H9 (cell line): Measurements from ENCODE around the gene FMNL3. TPM values are rescaled to one million over a fixed set of nuclear protein-coding genes. Genes with fewer than 3 reads are reported as not detected.

ENCODE experiments used
- DNase-seq: peaks from one replicate; pipeline ENCODE4 v3.0.0-alpha.2; 2017
- H2AFZ ChIP-seq: one replicate; pipeline ENCODE4 v1.6.1; 2013; ENCODE audit warnings: mild to moderate bottlenecking, low read length, control low read depth, moderate library complexity
- H2AK5ac ChIP-seq: 2 replicates; pipeline ENCODE4 v1.6.1; 2013; ENCODE audit warnings: low read length, control low read depth, mixed read lengths; ENCODE audit not compliant: insufficient read length
- H2BK120ac ChIP-seq: one replicate; pipeline ENCODE4 v1.6.1; 2013; ENCODE audit warnings: low read depth, mild to moderate bottlenecking, low read length, control low read depth, inconsistent platforms; ENCODE audit not compliant: poor library complexity, severe bottlenecking
- H2BK12ac ChIP-seq: 2 replicates; pipeline ENCODE4 v1.6.1; 2013; ENCODE audit warnings: low read length, control low read depth, mixed read lengths, low read depth; ENCODE audit not compliant: insufficient read length
- H2BK15ac ChIP-seq: 2 replicates; pipeline ENCODE4 v1.6.1; 2013; ENCODE audit warnings: low read depth, low read length, control low read depth
- H2BK20ac ChIP-seq: one replicate; pipeline ENCODE4 v1.6.1; 2013; ENCODE audit warnings: low read depth, mild to moderate bottlenecking, low read length, control low read depth, inconsistent platforms; ENCODE audit not compliant: poor library complexity, severe bottlenecking
- H2BK5ac ChIP-seq: 2 replicates; pipeline ENCODE4 v1.6.1; 2013; ENCODE audit warnings: low read length, control low read depth, mixed read lengths; ENCODE audit not compliant: insufficient read length
- H3K14ac ChIP-seq: 2 replicates; pipeline ENCODE4 v1.6.1; 2013; ENCODE audit warnings: low read length, control low read depth; ENCODE audit not compliant: insufficient read depth
- H3K18ac ChIP-seq: 2 replicates; pipeline ENCODE4 v1.6.1; 2013; ENCODE audit warnings: low read depth, mild to moderate bottlenecking, mixed read lengths, low read length, control low read depth; ENCODE audit not compliant: insufficient read length
- H3K23ac ChIP-seq: 2 replicates; pipeline ENCODE4 v1.6.1; 2013; ENCODE audit warnings: low read length, control low read depth, mixed read lengths, low read depth; ENCODE audit not compliant: insufficient read length
- H3K23me2 ChIP-seq: 2 replicates; pipeline ENCODE4 v1.6.1; 2013; ENCODE audit warnings: low read depth, mild to moderate bottlenecking, mixed read lengths, low read length, control low read depth; ENCODE audit not compliant: insufficient read length, poor library complexity, severe bottlenecking
- H3K27ac ChIP-seq: 2 replicates; pipeline ENCODE4 v1.5.1; 2013; ENCODE audit warnings: low read length, control low read depth, mixed read lengths, low read depth; ENCODE audit not compliant: insufficient read length
- H3K27me3 ChIP-seq: 2 replicates; pipeline ENCODE4 v1.6.1; 2013; ENCODE audit warnings: low read length, control low read depth, inconsistent platforms; ENCODE audit not compliant: insufficient read depth
- H3K4ac ChIP-seq: 2 replicates; pipeline ENCODE4 v1.6.1; 2013; ENCODE audit warnings: low read depth, mild to moderate bottlenecking, control low read depth, inconsistent platforms, low read length, moderate library complexity
- H3K4me1 ChIP-seq: 2 replicates; pipeline ENCODE4 v1.6.1; 2013; ENCODE audit warnings: low read length, control low read depth, inconsistent platforms; ENCODE audit not compliant: insufficient read depth
- H3K4me2 ChIP-seq: 2 replicates; pipeline ENCODE4 v1.6.1; 2013; ENCODE audit warnings: low read length, control low read depth, mixed read lengths; ENCODE audit not compliant: insufficient read length, insufficient read depth
- H3K56ac ChIP-seq: 2 replicates; pipeline ENCODE4 v1.6.1; 2013; ENCODE audit warnings: low read depth, mild to moderate bottlenecking, mixed read lengths, low read length, control low read depth; ENCODE audit not compliant: insufficient read length
- H3K79me1 ChIP-seq: 2 replicates; pipeline ENCODE4 v1.6.1; 2013; ENCODE audit warnings: low read depth, mild to moderate bottlenecking, moderate library complexity, low read length, control low read depth, inconsistent platforms; ENCODE audit not compliant: insufficient read depth, poor library complexity, severe bottlenecking
- H3K79me2 ChIP-seq: 2 replicates; pipeline ENCODE4 v1.6.1; 2013; ENCODE audit warnings: low read length, control low read depth, inconsistent platforms; ENCODE audit not compliant: insufficient read depth
- H3K9ac ChIP-seq: 2 replicates; pipeline ENCODE4 v1.6.1; 2013; ENCODE audit warnings: low read length, control low read depth, mixed read lengths; ENCODE audit not compliant: insufficient read length; ENCODE audit errors: extremely low read depth
- H3K9me3 ChIP-seq: one replicate; pipeline ENCODE4 v1.6.1; 2013; ENCODE audit warnings: low read depth, low read length, inconsistent platforms; ENCODE audit not compliant: control insufficient read depth
- H3T11ph ChIP-seq: one replicate; pipeline ENCODE4 v1.6.1; 2013; ENCODE audit warnings: mild to moderate bottlenecking, low read length, control low read depth, inconsistent platforms
- H4K20me1 ChIP-seq: one replicate; pipeline ENCODE4 v1.6.1; 2013; ENCODE audit not compliant: control insufficient read depth, insufficient read length, insufficient read depth
- H4K5ac ChIP-seq: 2 replicates; pipeline ENCODE4 v1.6.1; 2013; ENCODE audit warnings: low read depth, mild to moderate bottlenecking, mixed read lengths, low read length, control low read depth; ENCODE audit not compliant: insufficient read length
- H4K8ac ChIP-seq: replicated peaks from 2 replicates; pipeline ENCODE4 v1.6.1; 2013; ENCODE audit warnings: low read length, control low read depth, mixed read lengths, low read depth; ENCODE audit not compliant: insufficient read length
- H4K91ac ChIP-seq: 2 replicates; pipeline ENCODE4 v1.6.1; 2013; ENCODE audit warnings: low read depth, mild to moderate bottlenecking, moderate library complexity, mixed read lengths, low read length, control low read depth; ENCODE audit not compliant: insufficient read length
- H3K27ac Mint-ChIP-seq, 3 experiments: 2 replicates in 2 of 3; 3 replicates in 1 of 3; pipeline ENCODE4 v1.8.0; 2020 to 2021; ENCODE audit warnings: mixed read lengths in 3 of 3, mild to moderate bottlenecking in 1 of 3, moderate library complexity in 1 of 3
- H3K27me3 Mint-ChIP-seq: 2 replicates; pipeline ENCODE4 v1.8.0; 2021; ENCODE audit warnings: low read depth, mild to moderate bottlenecking, moderate library complexity, mixed read lengths
- H3K36me3 Mint-ChIP-seq, 3 experiments: 2 replicates in 2 of 3; 3 replicates in 1 of 3; pipeline ENCODE4 v1.8.0; 2020 to 2021; ENCODE audit warnings: low read depth in 3 of 3, mixed read lengths in 3 of 3; ENCODE audit not compliant: insufficient read depth in 1 of 3
- H3K4me1 Mint-ChIP-seq, 2 experiments: 2 replicates each; pipeline ENCODE4 v1.8.0; 2020; ENCODE audit warnings: mixed read lengths in 2 of 2
- H3K4me3 Mint-ChIP-seq, 2 experiments: 2 replicates in 1 of 2; 3 replicates in 1 of 2; pipeline ENCODE4 v1.8.0; 2020 to 2021; ENCODE audit warnings: mild to moderate bottlenecking in 2 of 2, mixed read lengths in 2 of 2, moderate library complexity in 1 of 2
- H3K9me3 Mint-ChIP-seq, 2 experiments: 2 replicates in 1 of 2; 3 replicates in 1 of 2; pipeline ENCODE4 v1.8.0; 2020; ENCODE audit warnings: mild to moderate bottlenecking in 2 of 2, mixed read lengths in 2 of 2, moderate library complexity in 1 of 2
- CTCF ChIP-seq: fragments of 200-600 bp; sonication (generic); conservative IDR thresholded peaks from 3 replicates; pipeline ENCODE4 v1.8.0; 2021; ENCODE audit warnings: antibody characterized with exemption, mild to moderate bottlenecking
- total RNA-seq: library from RNA; stranded (reverse); gene quantifications from 2 replicates; pipeline ENCODE4 v1.2.1, GENCODE V29; 2021

FMNL3 gene
- total RNA-seq, 1 experiment from 2014 or later = 22.8 TPM

GRCh38 chr12:49702676-49703215, 4.5 kb downstream of the FMNL3 start:
- Histone ChIP-seq H2BK5ac (no peak overlapping the region), H3K27ac (no peak overlapping the region), H3K79me1 (no peaks in the 10 kb centered on the region), H2BK120ac (no peak overlapping the region), H3K9me3 (no peaks in the 10 kb centered on the region), H2AK5ac (no peak overlapping the region), H2BK15ac (no peak overlapping the region), H3K14ac (no peak overlapping the region), H4K20me1 (no peaks in the 10 kb centered on the region), H4K8ac (no peak overlapping the region), H4K91ac (no peak overlapping the region), H3K79me2 (peaks cover 25% of the 10 kb centered on the region; the same call in 1 of the 2 replicates), H3K4me2 (no peak overlapping the region), H4K5ac (no peak overlapping the region), H3K18ac (no peak overlapping the region), H2AFZ (no peak overlapping the region), H3K23me2 (peaks cover 18% of the 10 kb centered on the region), H3T11ph (no peak overlapping the region), H3K4ac (no peak overlapping the region), H3K4me1 (peaks cover 22% of the 10 kb centered on the region), H3K27me3 (no peaks in the 10 kb centered on the region), H3K23ac (no peak overlapping the region), H2BK20ac (no peak overlapping the region), H3K56ac (no peak overlapping the region), H3K9ac (no peak overlapping the region), H2BK12ac (no peak overlapping the region)
- Mint-ChIP-seq H3K27me3 (peaks cover 3% of the 10 kb centered on the region), H3K36me3 (no peaks in the 10 kb centered on the region; a peak in 1 of 7 replicates), H3K4me1 (peaks cover 58 to 59% of the 10 kb centered on the region in 2 experiments), H3K9me3 (no peaks in the 10 kb centered on the region), H3K4me3 (peak overlapping the region in 1 of 2 experiments; percentile 40; a peak in 2 of 5 replicates), H3K27ac (peak overlapping the region; percentile 19 to 58 (median 29); a peak in 4 of 7 replicates)
- TF ChIP-seq CTCF = no peak
- no peak for DNase-seq
